Measurements from ENCODE around the gene FOXP1.

GRCh38 chr3:71384388-71384787 lies 199.1 kb downstream of the FOXP1 start:
- TF ChIP-seq CTCF (IDR thresholded peaks at IDR 0.05) (no peak), EZH2 (IDR thresholded peaks at IDR 0.05) (no peak)

Data from neural progenitor cell (in vitro differentiated cells).